Body of pancreas (tissue), 4 donors: ENCODE results near the gene BRCA1.

Source experiments
- POLR2A ChIP-seq, 3 donors: fragments of 450-650 bp; IDR thresholded peaks; one replicate each; pipeline ENCODE4 v1.6.1; 2016; ENCODE audit warnings: antibody characterized with exemption in 3 of 3, mild to moderate bottlenecking in 2 of 3
- TF ChIP-seq, protein P1 (sequence below), 7 experiments: fragments of 450-650 bp in 4 of 7; fragments of 200-600 bp in 3 of 7; sonication (generic) in 3 of 7; IDR thresholded peaks; one replicate each; pipeline ENCODE4 v1.5.1; 2016 to 2019; ENCODE audit warnings: antibody characterized with exemption in 7 of 7

DNA sequence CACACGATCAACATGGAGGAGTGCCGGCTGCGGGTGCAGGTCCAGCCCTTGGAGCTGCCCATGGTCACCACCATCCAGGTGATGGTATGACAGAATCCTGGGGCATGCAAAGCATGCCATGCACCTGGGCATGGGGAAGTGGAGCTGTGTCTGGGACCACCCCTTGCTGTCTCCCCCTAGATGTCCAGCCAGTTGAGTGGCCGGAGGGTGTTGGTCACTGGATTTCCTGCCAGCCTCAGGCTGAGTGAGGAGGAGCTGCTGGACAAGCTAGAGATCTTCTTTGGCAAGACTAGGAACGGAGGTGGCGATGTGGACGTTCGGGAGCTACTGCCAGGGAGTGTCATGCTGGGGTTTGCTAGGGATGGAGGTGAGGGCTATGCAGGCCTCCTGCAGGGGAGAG is 111.9 kb downstream of the BRCA1 start:
- TF ChIP-seq, protein P1, sequence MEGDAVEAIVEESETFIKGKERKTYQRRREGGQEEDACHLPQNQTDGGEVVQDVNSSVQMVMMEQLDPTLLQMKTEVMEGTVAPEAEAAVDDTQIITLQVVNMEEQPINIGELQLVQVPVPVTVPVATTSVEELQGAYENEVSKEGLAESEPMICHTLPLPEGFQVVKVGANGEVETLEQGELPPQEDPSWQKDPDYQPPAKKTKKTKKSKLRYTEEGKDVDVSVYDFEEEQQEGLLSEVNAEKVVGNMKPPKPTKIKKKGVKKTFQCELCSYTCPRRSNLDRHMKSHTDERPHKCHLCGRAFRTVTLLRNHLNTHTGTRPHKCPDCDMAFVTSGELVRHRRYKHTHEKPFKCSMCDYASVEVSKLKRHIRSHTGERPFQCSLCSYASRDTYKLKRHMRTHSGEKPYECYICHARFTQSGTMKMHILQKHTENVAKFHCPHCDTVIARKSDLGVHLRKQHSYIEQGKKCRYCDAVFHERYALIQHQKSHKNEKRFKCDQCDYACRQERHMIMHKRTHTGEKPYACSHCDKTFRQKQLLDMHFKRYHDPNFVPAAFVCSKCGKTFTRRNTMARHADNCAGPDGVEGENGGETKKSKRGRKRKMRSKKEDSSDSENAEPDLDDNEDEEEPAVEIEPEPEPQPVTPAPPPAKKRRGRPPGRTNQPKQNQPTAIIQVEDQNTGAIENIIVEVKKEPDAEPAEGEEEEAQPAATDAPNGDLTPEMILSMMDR (IDR thresholded peaks at IDR 0.05), result no peak
- no peak for TF ChIP-seq POLR2A (IDR thresholded peaks at IDR 0.05)
